GM23338 (cell line): ENCODE results near the gene MTHFD1. TPM values are rescaled to one million over a fixed set of nuclear protein-coding genes. Genes with fewer than 3 reads are reported as not detected.
"Not testable (repeated sequence)": the region's sequence is repeated elsewhere in the genome, so short reads cannot be mapped to it uniquely, and the experiment has no call there.

ENCODE experiments used
- ATAC-seq: fragments of 200-7000 bp; cut with Tn5 transposase; 3 replicates; pipeline ENCODE4 v1.9.1; 2020
- DNase-seq: peaks from one replicate; pipeline ENCODE4 v3.0.0-alpha.2; 2015; ENCODE audit warnings: low spot score
- H2AFZ ChIP-seq: fragments of 200-600 bp; sonication (generic); 2 replicates; pipeline ENCODE4 v1.8.0; 2016; ENCODE audit warnings: antibody characterized with exemption, mild to moderate bottlenecking, moderate library complexity
- H3F3A ChIP-seq: fragments of 200-600 bp; sonication (generic); replicated peaks from 2 replicates; pipeline ENCODE4 v1.8.0; 2017; ENCODE audit warnings: antibody characterized with exemption, mixed run types, low read depth
- H3K27ac ChIP-seq: fragments of 200-600 bp; sonication (generic); 2 replicates; pipeline ENCODE4 v1.6.1; 2016; ENCODE audit warnings: low read depth
- H3K27me3 ChIP-seq: fragments of 200-600 bp; sonication (generic); 2 replicates; pipeline ENCODE4 v1.8.0; 2016; ENCODE audit warnings: mild to moderate bottlenecking, mixed run types, moderate library complexity; ENCODE audit not compliant: insufficient read depth
- H3K36me3 ChIP-seq: fragments of 200-600 bp; sonication (generic); 2 replicates; pipeline ENCODE4 v1.8.0; 2016; ENCODE audit warnings: mild to moderate bottlenecking; ENCODE audit not compliant: insufficient read depth
- H3K4me1 ChIP-seq: fragments of 200-600 bp; sonication (generic); 2 replicates; pipeline ENCODE4 v1.8.0; 2016; ENCODE audit warnings: mild to moderate bottlenecking, moderate library complexity; ENCODE audit not compliant: insufficient read depth
- H3K4me2 ChIP-seq: fragments of 200-600 bp; sonication (generic); 2 replicates; pipeline ENCODE4 v1.7.1; 2017; ENCODE audit warnings: mixed run types
- H3K4me3 ChIP-seq: fragments of 200-600 bp; sonication (generic); 2 replicates; pipeline ENCODE4 v1.6.1; 2016; ENCODE audit warnings: mixed run types
- H3K79me2 ChIP-seq: fragments of 200-600 bp; sonication (generic); replicated peaks from 2 replicates; pipeline ENCODE4 v1.8.0; 2017; ENCODE audit warnings: mild to moderate bottlenecking; ENCODE audit not compliant: insufficient read depth
- H3K9me2 ChIP-seq: fragments of 200-600 bp; sonication (generic); 2 replicates; pipeline ENCODE4 v1.8.0; 2017; ENCODE audit not compliant: insufficient read depth
- H4K20me1 ChIP-seq: fragments of 200-600 bp; sonication (generic); replicated peaks from 2 replicates; pipeline ENCODE4 v1.8.0; 2017; ENCODE audit warnings: mild to moderate bottlenecking; ENCODE audit not compliant: insufficient read depth
- H3K27ac Mint-ChIP-seq: 2 replicates; pipeline ENCODE4 v1.8.0; 2020; ENCODE audit warnings: inconsistent platforms, mild to moderate bottlenecking, moderate library complexity, mixed read lengths
- H3K27me3 Mint-ChIP-seq: 3 replicates; pipeline ENCODE4 v1.8.0; 2022; ENCODE audit warnings: low read depth, mild to moderate bottlenecking, moderate library complexity, mixed read lengths, inconsistent platforms; ENCODE audit not compliant: insufficient read depth, poor library complexity
- H3K36me3 Mint-ChIP-seq: 3 replicates; pipeline ENCODE4 v1.8.0; 2021; ENCODE audit warnings: low read depth, mild to moderate bottlenecking, inconsistent platforms, moderate library complexity, mixed read lengths
- H3K4me1 Mint-ChIP-seq: 3 replicates; pipeline ENCODE4 v1.8.0; 2020; ENCODE audit warnings: mild to moderate bottlenecking, inconsistent platforms, mixed read lengths
- H3K4me3 Mint-ChIP-seq: 3 replicates; pipeline ENCODE4 v1.8.0; 2021; ENCODE audit warnings: moderate library complexity, mild to moderate bottlenecking, inconsistent platforms, mixed read lengths
- H3K9me3 Mint-ChIP-seq: 3 replicates; pipeline ENCODE4 v1.8.0; 2020; ENCODE audit warnings: moderate library complexity, mild to moderate bottlenecking, inconsistent platforms, mixed read lengths
- ETS1 ChIP-seq: IDR thresholded peaks from 2 replicates; pipeline ENCODE4 v1.6.1; 2016; ENCODE audit warnings: antibody characterized with exemption
- EZH2 ChIP-seq: fragments of 200-600 bp; sonication (generic); IDR thresholded peaks from one replicate; pipeline ENCODE4 v1.8.0; 2017; ENCODE audit warnings: antibody characterized with exemption, mild to moderate bottlenecking, low read depth; ENCODE audit not compliant: unreplicated experiment
- EZH2phosphoT487 ChIP-seq: fragments of 200-600 bp; sonication (generic); IDR thresholded peaks from one replicate; pipeline ENCODE4 v1.8.1; 2018; ENCODE audit warnings: antibody characterized with exemption; ENCODE audit not compliant: unreplicated experiment
- JUNB ChIP-seq: IDR thresholded peaks from one replicate; pipeline ENCODE4 v1.6.1; 2016; ENCODE audit warnings: antibody characterized with exemption; ENCODE audit not compliant: unreplicated experiment
- NANOG ChIP-seq: IDR thresholded peaks from 2 replicates; pipeline ENCODE4 v1.6.1; 2016; ENCODE audit warnings: antibody characterized with exemption, borderline replicate concordance
- REST ChIP-seq: IDR thresholded peaks from one replicate; pipeline ENCODE4 v1.6.1; 2018; ENCODE audit warnings: antibody characterized with exemption; ENCODE audit not compliant: unreplicated experiment
- ZNF114 ChIP-seq: fragments of 250-450 bp; sonication (Bioruptor Pico); IDR thresholded peaks from 2 replicates; pipeline ENCODE4 v1.5.0; 2020; ENCODE audit warnings: mild to moderate bottlenecking, moderate library complexity
- ZNF331 ChIP-seq: fragments of 250-450 bp; sonication (Bioruptor Pico); IDR thresholded peaks from 2 replicates; pipeline ENCODE4 v1.5.0; 2020; ENCODE audit warnings: low read depth, mild to moderate bottlenecking, moderate library complexity
- polyA plus RNA-seq: library from polyadenylated mRNA; unstranded; fragments of >200 nt; fragmentation: Nextera tagmentation; extraction: Ambion mirVana; gene quantifications from 2 replicates; pipeline ENCODE4 v1.2.1, GENCODE V29; 2016
- total RNA-seq: library from RNA; depleted of rRNA; stranded (reverse); fragments of >200 nt; shearing (Covaris generic); gene quantifications from 2 replicates; pipeline ENCODE4 v1.2.3, GENCODE V29; 2014
- TF ChIP-seq, protein P1 (sequence below), 2 experiments: fragments of 200-600 bp in 1 of 2; sonication (generic) in 1 of 2; conservative IDR thresholded peaks; 2 replicates each; pipeline versions ENCODE4 v1.5.1 to v1.6.1; 2016 to 2017; ENCODE audit warnings: antibody characterized with exemption in 2 of 2, low read depth in 2 of 2, mild to moderate bottlenecking in 2 of 2, moderate library complexity in 1 of 2

The MTHFD1 gene
- total and polyA plus RNA-seq, 2 experiments from 2014 or later = 219 to 237 TPM

DNA sequence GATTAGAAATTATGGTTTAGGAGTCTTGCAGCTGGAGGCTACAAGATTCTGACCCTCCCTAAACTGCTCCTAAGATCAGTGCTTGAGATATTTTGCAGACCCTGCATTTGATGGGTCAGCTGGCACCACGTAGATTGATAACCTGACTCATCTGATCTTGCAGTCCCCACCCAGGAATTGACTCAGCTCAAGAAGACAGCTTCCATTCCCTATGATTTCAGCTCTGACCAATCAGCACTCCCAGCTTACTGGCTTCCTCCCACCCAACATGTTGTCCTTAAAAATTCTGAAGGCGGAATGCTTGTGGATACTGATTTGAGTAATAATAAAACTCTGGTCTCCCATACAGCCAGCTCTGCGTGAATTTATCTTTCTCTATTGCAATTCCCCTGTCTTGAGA lies 23.2 kb upstream of the MTHFD1 start (continued):
- TF ChIP-seq REST = no peak
- TF ChIP-seq EZH2 = no peak
- no peak for TF ChIP-seq NANOG
- no peak for TF ChIP-seq ZNF114 (CRISPR knock-in tag)
- TF ChIP-seq, protein P1, sequence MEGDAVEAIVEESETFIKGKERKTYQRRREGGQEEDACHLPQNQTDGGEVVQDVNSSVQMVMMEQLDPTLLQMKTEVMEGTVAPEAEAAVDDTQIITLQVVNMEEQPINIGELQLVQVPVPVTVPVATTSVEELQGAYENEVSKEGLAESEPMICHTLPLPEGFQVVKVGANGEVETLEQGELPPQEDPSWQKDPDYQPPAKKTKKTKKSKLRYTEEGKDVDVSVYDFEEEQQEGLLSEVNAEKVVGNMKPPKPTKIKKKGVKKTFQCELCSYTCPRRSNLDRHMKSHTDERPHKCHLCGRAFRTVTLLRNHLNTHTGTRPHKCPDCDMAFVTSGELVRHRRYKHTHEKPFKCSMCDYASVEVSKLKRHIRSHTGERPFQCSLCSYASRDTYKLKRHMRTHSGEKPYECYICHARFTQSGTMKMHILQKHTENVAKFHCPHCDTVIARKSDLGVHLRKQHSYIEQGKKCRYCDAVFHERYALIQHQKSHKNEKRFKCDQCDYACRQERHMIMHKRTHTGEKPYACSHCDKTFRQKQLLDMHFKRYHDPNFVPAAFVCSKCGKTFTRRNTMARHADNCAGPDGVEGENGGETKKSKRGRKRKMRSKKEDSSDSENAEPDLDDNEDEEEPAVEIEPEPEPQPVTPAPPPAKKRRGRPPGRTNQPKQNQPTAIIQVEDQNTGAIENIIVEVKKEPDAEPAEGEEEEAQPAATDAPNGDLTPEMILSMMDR (conservative IDR thresholded peaks at IDR 0.05; ENCODE audit: low read depth in 2 of 2) = no peak
- TF ChIP-seq ETS1 = no peak
- TF ChIP-seq JUNB = no peak
- TF ChIP-seq EZH2phosphoT487 = no peak
- no peak for TF ChIP-seq ZNF331 (CRISPR knock-in tag)

DNA sequence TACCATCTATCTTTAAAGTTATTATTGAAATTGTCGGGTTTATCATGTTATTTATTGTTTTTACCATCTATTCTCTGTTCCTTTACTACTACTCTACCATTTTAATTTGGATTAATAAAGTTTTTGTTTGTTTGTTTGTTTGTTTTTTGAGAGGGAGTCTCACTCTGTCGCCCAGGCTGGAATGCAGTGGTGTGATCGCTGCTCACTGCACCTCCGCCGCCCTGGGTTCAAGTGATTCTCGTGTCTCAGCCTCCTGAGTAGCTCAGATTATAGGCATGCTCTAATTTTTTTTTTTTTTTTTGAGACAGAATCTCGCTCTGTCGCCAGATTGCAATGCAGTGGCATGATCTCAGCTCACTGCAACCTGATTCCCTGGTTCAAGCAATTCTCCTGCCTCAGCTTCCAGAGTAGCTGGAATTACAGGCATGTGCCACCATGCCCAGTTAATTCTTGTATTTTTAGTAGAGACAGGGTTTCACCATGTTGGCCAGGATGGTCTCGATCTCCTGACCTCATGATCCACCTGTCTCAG lies 22.7 kb upstream of the MTHFD1 start:
- not testable (repeated sequence) for H3K79me2 ChIP-seq, H3K4me3 Mint-ChIP-seq, H3F3A ChIP-seq, H3K4me3 ChIP-seq, H3K9me3 Mint-ChIP-seq, H3K27ac ChIP-seq, H3K4me1 Mint-ChIP-seq, H2AFZ ChIP-seq, ATAC-seq, H3K9me2 ChIP-seq, H3K36me3 ChIP-seq, H3K4me2 ChIP-seq, H4K20me1 ChIP-seq, H3K27me3 ChIP-seq, H3K36me3 Mint-ChIP-seq, H3K27me3 Mint-ChIP-seq, DNase-seq, H3K4me1 ChIP-seq, H3K27ac Mint-ChIP-seq
